ENCODE data around the gene TMEM191C.
"Not testable (repeated sequence)": the region's sequence is repeated elsewhere in the genome, so short reads cannot be mapped to it uniquely, and the experiment has no call there.

DNA sequence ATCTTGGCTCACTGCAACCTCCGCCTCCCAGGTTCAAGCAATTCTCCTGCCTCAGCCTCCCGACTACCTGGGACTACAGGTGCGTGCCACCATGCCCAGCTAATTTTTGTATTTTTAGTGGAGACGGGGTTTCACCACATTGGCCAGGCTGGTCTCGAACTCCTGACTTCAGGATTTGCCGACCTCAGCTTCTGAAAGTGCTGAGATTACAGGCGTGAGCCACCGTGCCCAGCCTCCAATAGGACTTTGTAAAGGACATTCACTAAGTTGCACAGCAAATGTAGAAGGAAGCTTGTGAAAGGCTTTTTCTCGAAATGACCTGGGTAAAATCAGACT is 12.2 kb upstream of the TMEM191C start:
- TF ChIP-seq, protein P1, sequence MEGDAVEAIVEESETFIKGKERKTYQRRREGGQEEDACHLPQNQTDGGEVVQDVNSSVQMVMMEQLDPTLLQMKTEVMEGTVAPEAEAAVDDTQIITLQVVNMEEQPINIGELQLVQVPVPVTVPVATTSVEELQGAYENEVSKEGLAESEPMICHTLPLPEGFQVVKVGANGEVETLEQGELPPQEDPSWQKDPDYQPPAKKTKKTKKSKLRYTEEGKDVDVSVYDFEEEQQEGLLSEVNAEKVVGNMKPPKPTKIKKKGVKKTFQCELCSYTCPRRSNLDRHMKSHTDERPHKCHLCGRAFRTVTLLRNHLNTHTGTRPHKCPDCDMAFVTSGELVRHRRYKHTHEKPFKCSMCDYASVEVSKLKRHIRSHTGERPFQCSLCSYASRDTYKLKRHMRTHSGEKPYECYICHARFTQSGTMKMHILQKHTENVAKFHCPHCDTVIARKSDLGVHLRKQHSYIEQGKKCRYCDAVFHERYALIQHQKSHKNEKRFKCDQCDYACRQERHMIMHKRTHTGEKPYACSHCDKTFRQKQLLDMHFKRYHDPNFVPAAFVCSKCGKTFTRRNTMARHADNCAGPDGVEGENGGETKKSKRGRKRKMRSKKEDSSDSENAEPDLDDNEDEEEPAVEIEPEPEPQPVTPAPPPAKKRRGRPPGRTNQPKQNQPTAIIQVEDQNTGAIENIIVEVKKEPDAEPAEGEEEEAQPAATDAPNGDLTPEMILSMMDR (IDR thresholded peaks at IDR 0.05 in 8 of 11, conservative IDR thresholded peaks at IDR 0.05 in 3 of 11) = not testable (repeated sequence)
- TF ChIP-seq POLR2AphosphoS5 (IDR thresholded peaks at IDR 0.05) = not testable (repeated sequence)
